NCI-H1417 treated with DMSO at 0.1 percent for 48 hours (cell line): ENCODE results near the gene THSD4.

Source experiments
- DNase-seq: peaks from one replicate; lab custom pipeline; 2025; lab: John Stamatoyannopoulos, UW

The THSD4 gene

GRCh38 chr15:71627188-71627587 lies 511.9 kb downstream of the THSD4 start:
- DNase-seq: no peak

GRCh38 chr15:71627604-71628003 lies 512.3 kb downstream of the THSD4 start:
- no peak for DNase-seq

DNA sequence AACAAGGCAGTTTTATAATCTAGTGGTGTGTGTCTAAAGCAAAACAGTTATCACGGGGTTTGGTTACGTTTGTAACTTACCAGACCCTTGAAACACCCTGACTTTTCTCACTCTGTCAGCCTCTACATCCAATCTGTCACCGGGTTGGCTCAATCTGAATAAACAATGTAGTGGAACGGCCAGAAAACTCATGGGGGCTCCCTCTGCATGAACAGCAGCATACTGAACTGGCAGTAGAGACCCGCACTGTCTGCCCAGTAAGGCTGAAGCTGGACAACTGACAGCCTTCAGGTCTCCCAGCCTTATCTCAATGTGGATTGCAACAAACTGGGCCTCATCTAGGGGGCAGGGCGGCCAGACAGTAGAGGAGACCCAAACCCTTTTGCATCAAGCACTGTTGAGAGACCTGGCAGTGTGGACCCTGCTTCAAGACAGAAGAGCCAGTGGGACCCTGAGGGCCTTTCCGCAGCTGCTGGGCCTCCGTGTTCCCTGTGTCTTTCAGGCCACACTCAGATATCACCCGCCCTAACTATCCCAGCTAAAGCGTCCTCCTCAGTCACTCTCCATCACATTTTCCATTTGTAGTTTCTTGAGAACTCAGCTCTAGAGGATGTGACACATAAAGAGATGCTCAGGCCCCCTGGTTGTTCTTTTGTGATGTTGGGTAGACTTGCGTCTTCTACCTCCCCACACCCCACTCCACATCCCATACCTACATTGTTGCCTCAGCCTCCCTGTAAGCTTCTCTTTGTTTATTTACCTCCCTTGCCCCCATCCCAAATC lies 513.9 kb downstream of the THSD4 start:
- DNase-seq: no peak

DNA sequence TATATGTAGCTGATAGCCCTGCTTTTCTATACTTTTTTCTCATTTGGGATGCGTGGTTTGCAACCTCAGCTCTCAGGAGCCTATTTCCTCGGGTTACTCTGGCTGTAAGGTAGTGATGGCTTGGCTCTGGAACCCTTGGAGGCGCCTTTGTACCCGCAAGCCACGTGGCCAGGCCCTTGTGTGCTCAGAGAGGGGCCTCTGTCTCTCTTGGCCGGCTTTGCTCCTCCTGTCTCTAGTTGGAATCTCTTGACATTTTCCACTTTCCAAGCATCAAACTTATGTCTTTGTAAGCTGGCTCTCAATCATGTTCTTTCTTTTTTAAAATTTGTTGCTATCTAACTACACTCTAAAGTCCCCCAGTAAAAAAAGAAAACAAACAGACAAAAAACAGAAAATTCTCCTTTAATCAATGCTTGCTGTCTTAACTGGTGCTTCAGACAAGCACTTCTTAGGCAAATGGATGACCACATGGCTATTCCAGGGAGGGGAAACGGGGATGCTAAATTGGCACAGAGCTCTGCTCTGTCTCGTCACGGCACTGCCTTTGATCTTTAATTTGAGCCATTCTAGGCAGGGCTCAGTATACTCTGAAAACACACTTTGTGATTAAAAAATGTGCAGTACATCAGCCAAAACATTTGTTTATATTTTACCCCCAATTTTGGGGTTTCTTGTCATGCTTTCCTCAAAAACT lies 514.7 kb downstream of the THSD4 start:
- no peak for DNase-seq

- no peak for DNase-seq
Measured at GRCh38 chr15:71630475-71630809, 515.2 kb downstream of the THSD4 start.

DNA sequence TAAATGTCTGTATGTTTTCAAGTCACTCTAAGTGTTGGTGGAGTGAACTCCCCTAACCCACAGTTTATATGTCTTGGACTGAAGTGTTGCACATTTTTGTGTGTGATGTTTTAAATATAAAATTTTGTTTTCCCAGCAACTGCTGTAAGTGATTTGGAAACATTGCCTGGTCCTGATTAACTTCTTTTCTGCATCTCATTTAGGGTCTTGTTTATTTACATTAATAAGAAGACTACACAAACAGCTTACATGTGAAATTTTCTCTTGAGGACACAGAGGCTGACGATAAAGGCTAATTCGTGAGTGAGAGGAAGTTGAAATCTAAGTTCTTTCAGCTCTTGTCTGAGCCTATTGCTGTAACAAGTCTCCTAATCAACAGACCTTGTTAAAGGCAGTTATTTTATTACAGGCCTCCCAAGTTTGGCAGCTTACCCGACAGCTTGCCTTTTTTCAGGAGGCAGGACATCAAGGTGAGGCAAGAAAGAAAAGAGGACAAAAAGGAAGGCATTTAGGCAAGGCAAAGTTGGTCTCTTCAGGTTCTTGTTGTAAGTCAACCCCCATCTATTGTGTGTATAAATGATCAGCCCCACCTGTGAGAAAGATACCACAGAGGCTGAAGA lies 517.4 kb downstream of the THSD4 start:
- DNase-seq: no peak

DNA sequence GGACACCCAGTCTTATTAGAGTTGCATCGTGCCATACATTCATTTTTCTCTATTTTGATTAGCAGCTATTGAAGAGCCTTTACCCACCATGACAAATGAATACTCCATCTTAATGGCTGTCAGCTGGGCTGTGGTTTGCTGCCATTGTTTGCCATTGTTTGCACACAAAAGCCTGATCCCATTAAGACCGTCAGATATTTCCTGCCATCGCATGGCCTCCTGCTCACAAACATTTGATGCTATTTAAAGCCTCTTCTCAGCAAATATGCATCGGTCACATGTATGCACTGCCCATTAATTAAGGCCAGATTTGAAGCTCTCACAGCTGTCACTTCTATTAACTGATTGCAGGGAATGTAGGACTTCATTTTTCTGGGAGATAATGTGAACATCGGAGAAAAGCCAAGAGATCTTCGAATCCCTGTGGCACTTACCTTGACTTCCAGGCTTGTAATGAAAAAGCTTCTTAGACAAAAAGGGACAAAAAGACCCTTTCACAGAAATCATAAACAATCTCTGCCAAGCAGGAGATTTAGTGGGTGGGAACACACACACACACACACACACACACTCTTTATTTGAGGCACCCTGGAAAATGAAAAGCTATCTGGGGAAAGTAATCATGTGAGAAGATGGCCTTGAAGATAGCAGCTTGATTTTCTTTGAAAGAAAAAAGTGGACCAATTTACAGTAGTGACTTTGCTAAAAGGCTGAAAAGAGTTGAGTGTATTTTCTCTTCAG lies 519.7 kb downstream of the THSD4 start:
- DNase-seq: peak; percentile 91

DNA sequence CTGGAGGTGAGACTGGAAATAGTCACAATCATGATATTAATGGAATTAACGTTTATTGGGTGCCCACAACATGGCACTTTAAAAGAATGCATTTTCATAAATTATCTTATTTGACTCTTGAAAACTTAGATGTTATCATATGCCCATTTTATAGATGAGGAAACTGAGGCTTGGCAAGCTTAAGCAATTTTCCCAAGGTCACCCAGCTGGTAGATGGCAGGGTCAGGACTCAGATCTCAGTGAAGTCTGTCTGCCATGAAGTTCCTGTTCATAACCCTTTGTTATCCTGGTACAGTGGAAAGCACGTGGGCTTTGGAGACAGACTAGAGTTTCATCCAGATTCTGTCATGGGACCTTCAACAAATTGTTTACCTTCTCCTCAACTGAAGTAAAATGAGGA lies 520.5 kb downstream of the THSD4 start:
- no peak for DNase-seq

- DNase-seq: no peak
Measured at GRCh38 chr15:71638876-71639275, 523.6 kb downstream of the THSD4 start.

- DNase-seq: no peak
Measured at GRCh38 chr15:71639471-71639870, 524.2 kb downstream of the THSD4 start.

DNA sequence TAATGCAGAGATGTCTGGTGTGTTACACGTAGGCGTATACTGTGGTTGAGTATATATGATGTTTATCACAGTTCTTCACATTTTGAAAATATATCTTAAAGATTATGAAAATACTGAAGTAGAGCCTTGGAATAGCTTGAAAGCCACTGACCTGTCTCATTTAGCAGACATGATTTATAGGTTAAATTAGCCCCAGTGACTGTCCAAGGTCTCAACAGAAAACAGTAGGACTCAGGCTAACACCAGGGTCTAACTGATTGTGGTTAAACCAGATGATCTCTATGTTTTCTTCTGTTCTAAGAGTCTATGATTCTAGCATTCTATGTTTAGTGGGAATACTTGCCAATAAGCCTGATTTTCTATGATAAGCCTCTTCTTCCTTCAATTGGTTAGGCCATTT lies 528.6 kb downstream of the THSD4 start:
- no peak for DNase-seq

GRCh38 chr15:71646767-71647486 lies 531.7 kb downstream of the THSD4 start:
- no peak for DNase-seq

GRCh38 chr15:71647487-71647808 lies 532.2 kb downstream of the THSD4 start:
- no peak for DNase-seq

GRCh38 chr15:71648095-71648494 lies 532.8 kb downstream of the THSD4 start:
- DNase-seq: no peak

- no peak for DNase-seq
Measured at GRCh38 chr15:71649894-71650293, 534.6 kb downstream of the THSD4 start.

DNA sequence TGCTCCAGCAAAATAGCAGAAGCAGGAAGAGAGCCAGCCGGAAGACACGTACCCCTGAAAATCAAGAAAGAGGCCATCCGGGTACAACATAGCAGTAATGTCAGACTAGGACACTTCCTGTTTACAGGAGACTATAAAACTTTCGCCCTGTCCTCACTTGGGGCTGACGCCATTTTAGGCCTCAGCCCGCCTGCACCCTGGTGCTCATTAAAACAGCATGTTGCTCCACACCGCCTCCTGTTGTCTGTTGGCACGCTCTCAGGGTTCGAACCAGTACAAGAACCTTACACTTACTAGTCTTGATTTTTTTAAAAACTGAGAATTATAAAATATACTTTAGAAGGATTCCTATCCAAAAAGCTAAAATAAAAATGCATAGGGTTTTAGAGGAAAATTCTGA lies 535.3 kb downstream of the THSD4 start:
- no peak for DNase-seq

DNA sequence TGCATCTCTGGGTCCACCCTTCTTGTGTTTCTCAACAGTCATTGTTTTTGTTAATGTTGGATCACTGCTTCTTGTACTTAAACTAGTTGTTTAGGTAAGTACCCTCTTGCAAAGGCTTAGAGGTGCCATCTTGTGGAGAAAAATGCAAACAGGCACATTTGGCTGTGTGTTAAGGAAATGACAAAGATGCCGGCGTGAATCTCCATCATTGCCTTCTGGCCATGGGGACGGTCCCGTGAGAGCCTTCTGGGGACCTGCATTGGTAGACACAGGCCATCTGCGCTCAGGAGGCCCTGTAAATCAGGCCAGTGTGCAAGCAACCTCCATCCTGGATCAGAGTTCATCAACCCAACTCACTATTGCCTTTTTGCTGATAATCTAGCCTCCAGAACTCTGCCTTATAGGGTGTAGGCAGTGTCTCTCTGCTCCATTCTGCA lies 536.5 kb downstream of the THSD4 start:
- no peak for DNase-seq

DNA sequence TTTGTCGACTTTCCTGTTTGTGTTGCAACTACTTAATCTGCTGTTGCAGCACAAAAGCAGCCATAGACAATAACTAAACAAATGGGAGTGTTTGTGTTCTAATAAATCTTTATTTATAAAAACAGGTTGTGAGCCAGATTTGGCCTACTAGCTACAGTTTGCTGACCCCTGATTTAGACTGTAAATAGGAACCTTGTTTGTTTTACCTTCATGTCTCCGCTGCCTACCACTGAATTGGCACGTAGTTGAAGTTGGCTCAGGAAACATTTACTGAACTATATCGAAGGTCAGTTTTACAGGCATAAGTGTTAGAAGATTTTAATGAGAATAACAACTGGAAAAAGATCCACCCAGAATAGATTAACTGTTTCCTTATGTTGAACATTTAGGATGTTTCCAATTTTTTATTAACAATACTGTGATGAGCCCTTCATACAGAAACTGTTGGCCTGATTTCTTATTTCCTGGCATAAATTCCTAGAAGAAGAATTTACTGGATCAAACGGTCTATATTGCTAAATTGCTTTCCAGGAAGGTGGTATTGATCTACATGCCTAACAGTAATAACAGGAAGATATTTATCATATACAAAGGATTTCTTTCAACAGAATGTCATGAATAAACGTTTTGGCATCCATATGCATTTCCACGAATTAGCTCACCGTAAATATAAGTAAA lies 538.9 kb downstream of the THSD4 start:
- no peak for DNase-seq

GRCh38 chr15:71654720-71655174 lies 539.5 kb downstream of the THSD4 start:
- no peak for DNase-seq

DNA sequence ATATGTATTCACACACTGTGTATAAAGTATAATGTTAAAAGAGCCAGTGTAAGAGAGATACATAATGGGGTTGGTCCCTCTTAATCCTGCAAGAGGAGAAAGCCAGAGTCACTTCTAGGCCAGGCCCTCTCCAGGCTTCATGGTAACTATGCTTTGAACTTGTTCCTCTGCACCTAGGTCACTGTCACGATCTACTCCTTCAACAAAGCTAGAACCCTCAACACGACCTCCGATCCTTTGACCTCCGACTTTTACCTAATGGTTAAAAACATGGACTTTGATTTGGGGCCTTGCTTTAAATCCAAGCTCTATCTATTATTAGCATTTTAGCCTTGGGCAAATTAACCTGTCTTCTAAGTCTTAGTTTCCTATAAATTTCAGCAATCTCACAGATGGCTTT lies 541.2 kb downstream of the THSD4 start:
- no peak for DNase-seq

GRCh38 chr15:71657141-71657540 lies 541.9 kb downstream of the THSD4 start:
- DNase-seq: no peak
